ENCODE measurements around the gene RAB20. TPM values are rescaled to one million over a fixed set of nuclear protein-coding genes. Genes with fewer than 3 reads are reported as not detected.

The RAB20 gene
- total RNA-seq, 1 donor from 2014 or later: 1.5 TPM

- Mint-ChIP-seq H3K4me3 (ENCODE audit: unreplicated experiment) (no peak overlapping the region), H3K4me1 (ENCODE audit: unreplicated experiment) (no peaks in the 10 kb centered on the region), H3K27me3 (ENCODE audit: unreplicated experiment) (peaks cover 4% of the 10 kb centered on the region), H3K9me3 (ENCODE audit: unreplicated experiment) (no peaks in the 10 kb centered on the region), H3K36me3 (ENCODE audit: low read depth, unreplicated experiment) (peaks cover 3% of the 10 kb centered on the region), H3K27ac (ENCODE audit: unreplicated experiment) (peak overlapping the region; percentile 42)
- TF ChIP-seq CTCF (IDR thresholded peaks at IDR 0.05; ENCODE audit: unreplicated experiment): no peak
- no peak for DNase-seq (ENCODE audit: low spot score)
These were observed 35.9 kb downstream of the RAB20 start for GRCh38 chr13:110525328-110526319.

GRCh38 chr13:110524541-110525257, 36.8 kb downstream of the RAB20 start:
- Mint-ChIP-seq H3K27me3 (ENCODE audit: unreplicated experiment) (peaks cover 6% of the 10 kb centered on the region), H3K9me3 (ENCODE audit: unreplicated experiment) (no peaks in the 10 kb centered on the region), H3K27ac (ENCODE audit: unreplicated experiment) (no peak overlapping the region), H3K36me3 (ENCODE audit: low read depth, unreplicated experiment) (peaks cover 9% of the 10 kb centered on the region), H3K4me3 (ENCODE audit: unreplicated experiment) (no peak overlapping the region), H3K4me1 (ENCODE audit: unreplicated experiment) (no peaks in the 10 kb centered on the region)
- no peak for TF ChIP-seq CTCF (IDR thresholded peaks at IDR 0.05; ENCODE audit: unreplicated experiment)
- DNase-seq (ENCODE audit: low spot score): no peak

- Mint-ChIP-seq H3K4me1 (ENCODE audit: unreplicated experiment) (no peaks in the 10 kb centered on the region), H3K36me3 (ENCODE audit: low read depth, unreplicated experiment) (peaks cover 9% of the 10 kb centered on the region), H3K27ac (ENCODE audit: unreplicated experiment) (no peak overlapping the region), H3K9me3 (ENCODE audit: unreplicated experiment) (no peaks in the 10 kb centered on the region), H3K27me3 (ENCODE audit: unreplicated experiment) (peaks cover 11% of the 10 kb centered on the region), H3K4me3 (ENCODE audit: unreplicated experiment) (no peak overlapping the region)
- no peak for TF ChIP-seq CTCF (IDR thresholded peaks at IDR 0.05; ENCODE audit: unreplicated experiment)
- no peak for DNase-seq (ENCODE audit: low spot score)
These were observed 37.5 kb downstream of the RAB20 start for GRCh38 chr13:110523838-110524540.

- Mint-ChIP-seq H3K27me3 (ENCODE audit: unreplicated experiment) (peaks cover 11% of the 10 kb centered on the region), H3K9me3 (ENCODE audit: unreplicated experiment) (no peaks in the 10 kb centered on the region), H3K4me1 (ENCODE audit: unreplicated experiment) (no peaks in the 10 kb centered on the region), H3K27ac (ENCODE audit: unreplicated experiment) (no peak overlapping the region), H3K36me3 (ENCODE audit: low read depth, unreplicated experiment) (peaks cover 9% of the 10 kb centered on the region), H3K4me3 (ENCODE audit: unreplicated experiment) (no peak overlapping the region)
- no peak for TF ChIP-seq CTCF (IDR thresholded peaks at IDR 0.05; ENCODE audit: unreplicated experiment)
- DNase-seq (ENCODE audit: low spot score): no peak
These were observed 38.3 kb downstream of the RAB20 start for GRCh38 chr13:110523180-110523579.

All from endothelial cell (in vitro differentiated cells).